ENCODE results near the gene BNIP3.

Gene BNIP3

GRCh38 chr10:132003282-132003924 lies 21.7 kb upstream of the BNIP3 start:
- H3K4me3 ChIP-seq (ENCODE audit: low read depth, low read length), result no peak overlapping the region
- DNase-seq (ENCODE audit: low read depth), result no peak
- TF ChIP-seq CTCF (IDR thresholded peaks at IDR 0.05; ENCODE audit: insufficient read depth, low read depth, low read length, missing control alignments), result no peak

GRCh38 chr10:132002004-132002403 lies 20.3 kb upstream of the BNIP3 start:
- DNase-seq (ENCODE audit: low read depth), result no peak
- TF ChIP-seq CTCF (IDR thresholded peaks at IDR 0.05; ENCODE audit: insufficient read depth, low read depth, low read length, missing control alignments), result no peak
- no peak overlapping the region for H3K4me3 ChIP-seq (ENCODE audit: low read depth, low read length)

GRCh38 chr10:132001238-132001972 lies 19.7 kb upstream of the BNIP3 start:
- DNase-seq (ENCODE audit: low read depth), result peak; percentile 14
- TF ChIP-seq CTCF (IDR thresholded peaks at IDR 0.05; ENCODE audit: insufficient read depth, low read depth, low read length, missing control alignments), result no peak
- no peak overlapping the region for H3K4me3 ChIP-seq (ENCODE audit: low read depth, low read length)

GRCh38 chr10:131998845-131999681 lies 17.3 kb upstream of the BNIP3 start:
- H3K4me3 ChIP-seq (ENCODE audit: low read depth, low read length), result no peak overlapping the region
- DNase-seq (ENCODE audit: low read depth), result no peak
- no peak for TF ChIP-seq CTCF (IDR thresholded peaks at IDR 0.05; ENCODE audit: insufficient read depth, low read depth, low read length, missing control alignments)

GRCh38 chr10:131998050-131998844 lies 16.5 kb upstream of the BNIP3 start:
- no peak for DNase-seq (ENCODE audit: low read depth)
- no peak for TF ChIP-seq CTCF (IDR thresholded peaks at IDR 0.05; ENCODE audit: insufficient read depth, low read depth, low read length, missing control alignments)
- no peak overlapping the region for H3K4me3 ChIP-seq (ENCODE audit: low read depth, low read length)

GRCh38 chr10:131997366-131998049 lies 15.8 kb upstream of the BNIP3 start:
- TF ChIP-seq CTCF (IDR thresholded peaks at IDR 0.05; ENCODE audit: insufficient read depth, low read depth, low read length, missing control alignments), result no peak
- no peak overlapping the region for H3K4me3 ChIP-seq (ENCODE audit: low read depth, low read length)
- no peak for DNase-seq (ENCODE audit: low read depth)
